Epithelial cell of esophagus (primary cell): ENCODE results near the gene HNF4A.

Source experiments
- DNase-seq: peaks from one replicate; pipeline ENCODE4 v3.0.0; 2010; ENCODE audit warnings: low read depth
- H3K4me3 ChIP-seq: 2 replicates; pipeline ENCODE4 v1.5.1; 2011; ENCODE audit warnings: mild to moderate bottlenecking, low read length, control low read depth
- CTCF ChIP-seq: IDR thresholded peaks from 2 replicates; pipeline ENCODE4 v1.5.1; 2011; ENCODE audit warnings: low read depth, mild to moderate bottlenecking, low read length, control low read depth, inconsistent platforms; ENCODE audit not compliant: insufficient read depth; ENCODE audit errors: missing control alignments

Gene HNF4A

GRCh38 chr20:44478206-44478605 lies 122.7 kb downstream of the HNF4A start:
- no peak for DNase-seq
- no peak overlapping the region for H3K4me3 ChIP-seq
- no peak for TF ChIP-seq CTCF

GRCh38 chr20:44479643-44480042 lies 124.1 kb downstream of the HNF4A start:
- no peak for TF ChIP-seq CTCF
- H3K4me3 ChIP-seq: no peak overlapping the region
- DNase-seq: no peak

GRCh38 chr20:44480097-44480496 lies 124.6 kb downstream of the HNF4A start:
- H3K4me3 ChIP-seq: no peak overlapping the region
- DNase-seq: no peak
- no peak for TF ChIP-seq CTCF

- no peak overlapping the region for H3K4me3 ChIP-seq
- TF ChIP-seq CTCF: no peak
- no peak for DNase-seq
Measured at GRCh38 chr20:44481719-44482416, 126.4 kb downstream of the HNF4A start.

- no peak for TF ChIP-seq CTCF
- DNase-seq: no peak
- H3K4me3 ChIP-seq: no peak overlapping the region
Measured at GRCh38 chr20:44483112-44483511, 127.6 kb downstream of the HNF4A start.
